SKM-1 treated with dmso at 0.1 percent for 144 hours (cell line): ENCODE measurements around the gene CACNB1.
A peak's percentile ranks its signal among the peaks of the same experiment; 100 is the strongest.

Experiments
- DNase-seq: peaks from one replicate; lab custom pipeline; 2025; ENCODE audit not compliant: unreplicated experiment; lab: John Stamatoyannopoulos, UW

The CACNB1 gene

GRCh38 chr17:39225959-39226683 is 28.7 kb upstream of the CACNB1 start:
- DNase-seq = no peak

GRCh38 chr17:39225308-39225958 is 28.0 kb upstream of the CACNB1 start, which contains the start of gene STAC2:
TSS of gene STAC2 (minus strand) at chr17:39225945. CDS start at chr17:39225502, 443 bp downstream.
- no peak for DNase-seq

GRCh38 chr17:39224778-39225307 is 27.4 kb upstream of the CACNB1 start:
- no peak for DNase-seq

GRCh38 chr17:39223907-39224777 is 26.7 kb upstream of the CACNB1 start:
- DNase-seq = no peak

- DNase-seq = no peak
Measured at GRCh38 chr17:39222866-39223834, 25.7 kb upstream of the CACNB1 start.

- DNase-seq = no peak
Measured at GRCh38 chr17:39222151-39222550, 24.7 kb upstream of the CACNB1 start.

- DNase-seq = no peak
Measured at GRCh38 chr17:39221572-39221971, 24.1 kb upstream of the CACNB1 start.

- DNase-seq = no peak
Measured at GRCh38 chr17:39219647-39220154, 22.2 kb upstream of the CACNB1 start.

GRCh38 chr17:39218906-39219305 is 21.4 kb upstream of the CACNB1 start:
- no peak for DNase-seq

- DNase-seq = no peak
Measured at GRCh38 chr17:39217734-39218369, 20.4 kb upstream of the CACNB1 start.

GRCh38 chr17:39213852-39214251 is 16.4 kb upstream of the CACNB1 start:
- no peak for DNase-seq

- no peak for DNase-seq
Measured at GRCh38 chr17:39212841-39213480, 15.5 kb upstream of the CACNB1 start.

GRCh38 chr17:39212195-39212810 is 14.8 kb upstream of the CACNB1 start:
- no peak for DNase-seq

- no peak for DNase-seq
Measured at GRCh38 chr17:39210093-39210434, 12.6 kb upstream of the CACNB1 start.

GRCh38 chr17:39209317-39210092 is 12.0 kb upstream of the CACNB1 start:
- no peak for DNase-seq

- peak; percentile 35 for DNase-seq
Measured at GRCh38 chr17:39208893-39209292, 11.4 kb upstream of the CACNB1 start.

- DNase-seq = no peak
Measured at GRCh38 chr17:39208136-39208535, 10.7 kb upstream of the CACNB1 start.

- DNase-seq = no peak
Measured at GRCh38 chr17:39205112-39205526, 7.7 kb upstream of the CACNB1 start.
